ENCODE results near the gene SF3B3. TPM values are rescaled to one million over a fixed set of nuclear protein-coding genes. Genes with fewer than 3 reads are reported as not detected.

Gene SF3B3
- polyA plus RNA-seq, 1 donor (not counting 4 experiments of a cell fraction or from before 2014, with no cell fraction given), result 142 TPM

GRCh38 chr16:70550082-70550481, 26.5 kb downstream of the SF3B3 start:
- no peaks in the 10 kb centered on the region for H3K27me3 ChIP-seq (ENCODE audit: control insufficient read depth, extremely low read depth, insufficient read depth, low read length)
- peaks cover 4% of the 10 kb centered on the region for H3K4me1 ChIP-seq (ENCODE audit: control insufficient read depth, extremely low read depth, insufficient read depth, low read length)
- no peak overlapping the region for H3K4me2 ChIP-seq (ENCODE audit: control insufficient read depth, extremely low read depth, insufficient read depth, low read depth, low read length)
- H3K9ac ChIP-seq (ENCODE audit: control insufficient read depth, extremely low read depth, insufficient read depth, low read length), result no peak overlapping the region
- DNase-seq (ENCODE audit: low read depth, low spot score), result no peak
- no peaks in the 10 kb centered on the region for H3K9me1 ChIP-seq (ENCODE audit: control insufficient read depth, extremely low read depth, insufficient read depth, low read length)
- H3K79me2 ChIP-seq (ENCODE audit: control insufficient read depth, insufficient read depth, low read length), result peaks cover 67% of the 10 kb centered on the region
- H3K4me3 ChIP-seq (ENCODE audit: control insufficient read depth in 2 of 3, extremely low read depth in 1 of 3, insufficient read depth in 2 of 3, low read depth in 1 of 3, low read length in 3 of 3), result no peak overlapping the region
- no peak overlapping the region for H2AFZ ChIP-seq (ENCODE audit: control insufficient read depth, low read length)
- no peak overlapping the region for H3K27ac ChIP-seq (ENCODE audit: control insufficient read depth, insufficient read depth, low read length)
- no peak for FAIRE-seq
- TF ChIP-seq EZH2 (IDR thresholded peaks at IDR 0.05; ENCODE audit: low read length), result no peak
- TF ChIP-seq, protein P1, sequence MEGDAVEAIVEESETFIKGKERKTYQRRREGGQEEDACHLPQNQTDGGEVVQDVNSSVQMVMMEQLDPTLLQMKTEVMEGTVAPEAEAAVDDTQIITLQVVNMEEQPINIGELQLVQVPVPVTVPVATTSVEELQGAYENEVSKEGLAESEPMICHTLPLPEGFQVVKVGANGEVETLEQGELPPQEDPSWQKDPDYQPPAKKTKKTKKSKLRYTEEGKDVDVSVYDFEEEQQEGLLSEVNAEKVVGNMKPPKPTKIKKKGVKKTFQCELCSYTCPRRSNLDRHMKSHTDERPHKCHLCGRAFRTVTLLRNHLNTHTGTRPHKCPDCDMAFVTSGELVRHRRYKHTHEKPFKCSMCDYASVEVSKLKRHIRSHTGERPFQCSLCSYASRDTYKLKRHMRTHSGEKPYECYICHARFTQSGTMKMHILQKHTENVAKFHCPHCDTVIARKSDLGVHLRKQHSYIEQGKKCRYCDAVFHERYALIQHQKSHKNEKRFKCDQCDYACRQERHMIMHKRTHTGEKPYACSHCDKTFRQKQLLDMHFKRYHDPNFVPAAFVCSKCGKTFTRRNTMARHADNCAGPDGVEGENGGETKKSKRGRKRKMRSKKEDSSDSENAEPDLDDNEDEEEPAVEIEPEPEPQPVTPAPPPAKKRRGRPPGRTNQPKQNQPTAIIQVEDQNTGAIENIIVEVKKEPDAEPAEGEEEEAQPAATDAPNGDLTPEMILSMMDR (optimal IDR thresholded peaks at IDR 0.05 in 1 of 3, IDR thresholded peaks at IDR 0.05 in 1 of 3, conservative IDR thresholded peaks at IDR 0.05 in 1 of 3; ENCODE audit: extremely low read depth in 1 of 3, insufficient read depth in 2 of 3, low read length in 3 of 3), result no peak
- H4K20me1 ChIP-seq (ENCODE audit: control insufficient read depth, extremely low read depth, insufficient read depth, low read length), result peaks cover 11% of the 10 kb centered on the region
- peaks cover 36 to 67% of the 10 kb centered on the region in 2 experiments for H3K36me3 ChIP-seq (ENCODE audit: control insufficient read depth in 2 of 2, extremely low read depth in 1 of 2, insufficient read depth in 2 of 2, low read length in 2 of 2)
- H3K9me3 ChIP-seq (ENCODE audit: control insufficient read depth, low read depth, low read length), result no peaks in the 10 kb centered on the region
- dilution Hi-C loops (cut with MboI; ENCODE audit: extremely low pct_ligation_motif_present, low sequenced_read_pairs), result no loop called here

DNA sequence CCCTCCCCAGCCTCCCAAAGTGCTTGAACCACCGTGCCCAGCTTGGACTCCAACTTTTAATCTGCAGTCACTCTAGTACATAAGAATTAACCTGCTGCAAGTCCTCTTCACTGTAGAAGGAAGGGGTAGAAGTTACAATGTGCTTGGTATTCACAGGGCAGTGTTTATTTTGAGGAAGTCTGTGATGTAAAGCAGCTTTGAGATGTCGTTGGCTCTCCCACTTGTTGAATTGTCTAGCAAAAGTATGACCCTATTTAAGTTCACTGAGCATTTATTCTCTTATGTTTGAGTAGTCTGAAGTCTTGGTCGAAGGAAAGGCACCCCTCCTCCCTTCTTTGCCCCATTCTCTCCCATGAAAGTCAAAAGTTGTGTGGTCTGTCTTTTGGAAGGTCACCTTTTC, 28.2 kb downstream of the SF3B3 start:
- Histone ChIP-seq H2AFZ (ENCODE audit: control insufficient read depth, low read length) (no peak overlapping the region), H3K79me2 (ENCODE audit: control insufficient read depth, insufficient read depth, low read length) (peaks cover 59% of the 10 kb centered on the region), H3K27me3 (ENCODE audit: control insufficient read depth, extremely low read depth, insufficient read depth, low read length) (no peaks in the 10 kb centered on the region), H4K20me1 (ENCODE audit: control insufficient read depth, extremely low read depth, insufficient read depth, low read length) (peaks cover 4% of the 10 kb centered on the region), H3K9me1 (ENCODE audit: control insufficient read depth, extremely low read depth, insufficient read depth, low read length) (no peaks in the 10 kb centered on the region), H3K4me2 (ENCODE audit: control insufficient read depth, extremely low read depth, insufficient read depth, low read depth, low read length) (no peak overlapping the region), H3K9ac (ENCODE audit: control insufficient read depth, extremely low read depth, insufficient read depth, low read length) (no peak overlapping the region), H3K36me3 (ENCODE audit: control insufficient read depth in 2 of 2, extremely low read depth in 1 of 2, insufficient read depth in 2 of 2, low read length in 2 of 2) (peaks cover 44 to 66% of the 10 kb centered on the region in 2 experiments), H3K27ac (ENCODE audit: control insufficient read depth, insufficient read depth, low read length) (no peak overlapping the region), H3K9me3 (ENCODE audit: control insufficient read depth, low read depth, low read length) (no peaks in the 10 kb centered on the region), H3K4me3 (ENCODE audit: control insufficient read depth in 2 of 3, extremely low read depth in 1 of 3, insufficient read depth in 2 of 3, low read depth in 1 of 3, low read length in 3 of 3) (no peak overlapping the region), H3K4me1 (ENCODE audit: control insufficient read depth, extremely low read depth, insufficient read depth, low read length) (peaks cover 4% of the 10 kb centered on the region)
- DNase-seq (ENCODE audit: low read depth, low spot score), result no peak
- TF ChIP-seq, protein P1 (optimal IDR thresholded peaks at IDR 0.05 in 1 of 3, IDR thresholded peaks at IDR 0.05 in 1 of 3, conservative IDR thresholded peaks at IDR 0.05 in 1 of 3; ENCODE audit: extremely low read depth in 1 of 3, insufficient read depth in 2 of 3, low read length in 3 of 3), result no peak
- TF ChIP-seq EZH2 (IDR thresholded peaks at IDR 0.05; ENCODE audit: low read length), result no peak
- FAIRE-seq, result no peak
- dilution Hi-C loops (cut with MboI; ENCODE audit: extremely low pct_ligation_motif_present, low sequenced_read_pairs), result no loop called here
